Mesendoderm (in vitro differentiated cells): Measurements from ENCODE around the gene ADA. TPM values are rescaled to one million over a fixed set of nuclear protein-coding genes. Genes with fewer than 3 reads are reported as not detected.
"Not testable (repeated sequence)": the region's sequence is repeated elsewhere in the genome, so short reads cannot be mapped to it uniquely, and the experiment has no call there.

Experiments used
- DNase-seq: peaks from one replicate; pipeline ENCODE4 v3.0.0; 2013
- H2AK5ac ChIP-seq: 2 replicates; pipeline ENCODE4 v1.6.1; 2013; ENCODE audit warnings: low read length, inconsistent platforms
- H2BK120ac ChIP-seq: 2 replicates; pipeline ENCODE4 v1.6.1; 2013; ENCODE audit warnings: low read depth, mild to moderate bottlenecking, low read length, moderate library complexity, mixed read lengths
- H2BK15ac ChIP-seq: replicated peaks from 2 replicates; pipeline ENCODE4 v1.6.1; 2013; ENCODE audit warnings: low read depth, mild to moderate bottlenecking, moderate library complexity
- H2BK5ac ChIP-seq: 2 replicates; pipeline ENCODE4 v1.6.1; 2013; ENCODE audit warnings: low read length, inconsistent platforms
- H3K18ac ChIP-seq: 2 replicates; pipeline ENCODE4 v1.6.1; 2013; ENCODE audit warnings: mild to moderate bottlenecking, low read length, mixed read lengths
- H3K23ac ChIP-seq: one replicate; pipeline ENCODE4 v1.6.1; 2013; ENCODE audit warnings: low read length
- H3K27ac ChIP-seq: 2 replicates; pipeline ENCODE4 v1.5.1; 2013; ENCODE audit warnings: low read depth, mild to moderate bottlenecking, inconsistent platforms, low read length, moderate library complexity
- H3K27me3 ChIP-seq: 2 replicates; pipeline ENCODE4 v1.6.1; 2013; ENCODE audit warnings: low read length, control low read depth, mild to moderate bottlenecking, inconsistent platforms; ENCODE audit not compliant: insufficient read depth, poor library complexity
- H3K36me3 ChIP-seq: 2 replicates; pipeline ENCODE4 v1.6.1; 2013; ENCODE audit warnings: low read length, inconsistent platforms; ENCODE audit not compliant: control insufficient read depth, insufficient read depth
- H3K4ac ChIP-seq: one replicate; pipeline ENCODE4 v1.6.1; 2013; ENCODE audit warnings: low read depth, mild to moderate bottlenecking, low read length, moderate library complexity
- H3K4me1 ChIP-seq: 2 replicates; pipeline ENCODE4 v1.6.1; 2013; ENCODE audit warnings: low read depth, low read length, inconsistent platforms; ENCODE audit not compliant: control insufficient read depth
- H3K4me2 ChIP-seq: 2 replicates; pipeline ENCODE4 v1.6.1; 2013; ENCODE audit warnings: low read length
- H3K4me3 ChIP-seq: 2 replicates; pipeline ENCODE4 v1.5.1; 2013; ENCODE audit warnings: mild to moderate bottlenecking, low read length
- H3K56ac ChIP-seq: one replicate; pipeline ENCODE4 v1.6.1; 2013; ENCODE audit warnings: low read length
- H3K79me1 ChIP-seq: 2 replicates; pipeline ENCODE4 v1.6.1; 2013; ENCODE audit warnings: low read length, inconsistent platforms
- H3K79me2 ChIP-seq: 2 replicates; pipeline ENCODE4 v1.6.1; 2013; ENCODE audit warnings: mild to moderate bottlenecking, low read length; ENCODE audit not compliant: control insufficient read depth, insufficient read depth
- H3K9ac ChIP-seq: 2 replicates; pipeline ENCODE4 v1.6.1; 2013; ENCODE audit warnings: low read length, inconsistent platforms
- H4K5ac ChIP-seq: one replicate; pipeline ENCODE4 v1.6.1; 2013; ENCODE audit warnings: low read length
- H4K8ac ChIP-seq: one replicate; pipeline ENCODE4 v1.6.1; 2013; ENCODE audit warnings: low read depth, mild to moderate bottlenecking, control low read depth, low read length, moderate library complexity
- WGBS: extraction: QIAGEN DNeasy Blood & Tissue Kit; methylation state at CpG from one replicate; pipeline ENCODE4 v1.1.7; 2013; ENCODE audit warnings: low lambda C conversion rate, missing lambda C conversion rate; ENCODE audit not compliant: insufficient coverage; ENCODE audit errors: extremely low coverage; 5-methylcytosine and 5-hydroxymethylcytosine counted together
- polyA plus RNA-seq, 2 experiments: library from polyadenylated mRNA; stranded (reverse); fragments of 200-250 nt; gene quantifications; one replicate each; pipeline ENCODE4 v1.2.3, GENCODE V29; 2013

ADA gene
- 11.0 TPM for polyA plus RNA-seq (2013, experiment 1 of 2)
- polyA plus RNA-seq (2013, experiment 2 of 2) = 10.4 TPM

DNA sequence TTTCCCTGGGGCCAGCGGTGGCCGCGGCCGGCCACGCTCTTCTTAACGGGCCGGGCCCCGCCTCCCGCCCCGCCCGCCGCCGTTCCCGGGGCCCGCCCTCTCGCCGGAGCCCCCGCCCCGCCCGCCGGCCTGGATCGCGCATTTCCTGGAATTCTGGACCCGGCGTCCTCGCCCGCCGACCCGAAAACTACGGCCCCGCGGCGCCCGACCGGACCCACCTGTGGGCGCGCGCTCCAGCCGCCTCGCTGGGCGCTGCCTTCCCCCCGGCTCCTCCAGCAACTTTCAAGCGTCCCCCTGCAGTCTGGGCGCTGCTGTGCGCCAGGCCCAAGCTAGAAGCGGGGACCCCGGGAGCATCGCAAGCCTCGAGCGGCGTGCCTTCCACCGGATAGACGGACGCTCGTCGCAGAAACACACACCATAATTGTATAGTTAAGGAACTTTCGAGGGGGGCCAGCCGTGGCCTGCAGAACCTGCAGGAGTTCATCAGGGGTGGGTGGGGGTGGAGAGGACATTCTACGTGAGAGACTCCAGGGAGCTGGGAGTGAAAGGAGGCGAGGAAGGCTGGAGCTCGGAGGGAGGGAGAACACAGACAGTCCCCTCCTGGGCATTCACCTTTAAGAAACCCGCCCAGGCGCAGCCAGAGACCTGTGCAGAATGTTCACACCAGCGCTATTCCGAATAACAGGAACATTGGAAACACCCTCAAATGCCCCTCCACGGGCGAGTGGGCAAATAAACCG is at the start of gene ADA:
Gene ADA, minus strand, starts transcription at position 16 of the 740 bp plus-strand sequence. CDS start 92 bp downstream, outside the sequence.
- Histone ChIP-seq H2AK5ac (peak within 1 kb of the TSS; percentile 11), H3K4me3 (peak within 1 kb of the TSS; percentile 80), H4K5ac (no peak within 1 kb of the TSS), H3K36me3 (peaks cover 2% of the 10 kb centered on the region), H3K23ac (peak within 1 kb of the TSS; percentile 80), H4K8ac (no peak within 1 kb of the TSS), H2BK15ac (no peak within 1 kb of the TSS), H3K79me1 (no peaks in the 10 kb centered on the region), H2BK5ac (no peak within 1 kb of the TSS), H2BK120ac (peak within 1 kb of the TSS; percentile 52), H3K27me3 (no peaks in the 10 kb centered on the region), H3K56ac (peak within 1 kb of the TSS; percentile 92), H3K4me1 (no peaks in the 10 kb centered on the region), H3K79me2 (no peaks in the 10 kb centered on the region), H3K4me2 (peak within 1 kb of the TSS; percentile 100), H3K9ac (peak within 1 kb of the TSS; percentile 84), H3K27ac (peak within 1 kb of the TSS; percentile 72), H3K4ac (peak within 1 kb of the TSS; percentile 56), H3K18ac (peak within 1 kb of the TSS; percentile 91)
- no CpG with 5 or more reads among the region's 68 CpGs for WGBS
- DNase-seq = peak; percentile 71

GRCh38 chr20:44700306-44700705 is 48.8 kb upstream of the ADA start:
- H2BK120ac ChIP-seq = no peak overlapping the region
- no peak overlapping the region for H3K27ac ChIP-seq
- no peak overlapping the region for H3K9ac ChIP-seq
- H3K79me2 ChIP-seq = no peaks in the 10 kb centered on the region
- H3K4me1 ChIP-seq = no peaks in the 10 kb centered on the region
- no peak overlapping the region for H3K4me2 ChIP-seq
- no peak overlapping the region for H3K4me3 ChIP-seq
- no peak overlapping the region for H3K23ac ChIP-seq
- H4K5ac ChIP-seq = no peak overlapping the region
- H2AK5ac ChIP-seq = no peak overlapping the region
- no peak overlapping the region for H2BK5ac ChIP-seq
- H3K79me1 ChIP-seq = no peaks in the 10 kb centered on the region
- H4K8ac ChIP-seq = no peak overlapping the region
- no CpG with 5 or more reads among the region's 11 CpGs for WGBS
- no peak overlapping the region for H3K56ac ChIP-seq
- no peak for DNase-seq
- H2BK15ac ChIP-seq = no peak overlapping the region
- H3K4ac ChIP-seq = no peak overlapping the region
- no peak overlapping the region for H3K18ac ChIP-seq
- no peaks in the 10 kb centered on the region for H3K27me3 ChIP-seq
- H3K36me3 ChIP-seq = no peaks in the 10 kb centered on the region

DNA sequence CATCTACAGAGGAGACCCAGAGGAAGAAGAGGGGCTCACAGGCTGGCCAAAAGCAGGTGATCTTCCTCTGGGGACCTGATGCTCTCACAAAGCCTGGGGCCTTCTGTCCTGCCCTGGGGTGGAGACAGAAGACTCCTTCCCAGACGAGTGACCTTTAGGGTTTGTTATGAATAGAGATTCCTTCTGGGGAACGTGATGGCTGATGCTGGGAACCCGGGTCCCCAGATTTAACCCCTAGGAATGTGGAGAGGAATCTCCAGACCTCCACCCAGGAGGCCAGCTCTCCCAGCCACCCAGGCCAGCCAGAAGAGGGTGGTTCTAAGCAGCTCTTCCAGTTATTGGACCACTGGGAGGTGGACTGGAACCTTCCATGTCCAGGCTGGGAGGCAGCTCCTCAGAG is 46.9 kb upstream of the ADA start:
- no peaks in the 10 kb centered on the region for H3K79me1 ChIP-seq
- H3K18ac ChIP-seq = no peak overlapping the region
- no peak overlapping the region for H4K8ac ChIP-seq
- no peak overlapping the region for H4K5ac ChIP-seq
- no peak overlapping the region for H2BK5ac ChIP-seq
- H3K9ac ChIP-seq = no peak overlapping the region
- H2BK120ac ChIP-seq = no peak overlapping the region
- no peak overlapping the region for H2BK15ac ChIP-seq
- no peaks in the 10 kb centered on the region for H3K27me3 ChIP-seq
- H2AK5ac ChIP-seq = no peak overlapping the region
- no peaks in the 10 kb centered on the region for H3K79me2 ChIP-seq
- no peak for DNase-seq
- no peaks in the 10 kb centered on the region for H3K36me3 ChIP-seq
- no peaks in the 10 kb centered on the region for H3K4me1 ChIP-seq
- no peak overlapping the region for H3K27ac ChIP-seq
- H3K23ac ChIP-seq = no peak overlapping the region
- no peak overlapping the region for H3K4ac ChIP-seq
- no peak overlapping the region for H3K56ac ChIP-seq
- WGBS = no CpG with 5 or more reads among the region's 3 CpGs
- H3K4me3 ChIP-seq = no peak overlapping the region
- no peak overlapping the region for H3K4me2 ChIP-seq

- H3K36me3 ChIP-seq, H3K23ac ChIP-seq, H3K4ac ChIP-seq, H2BK15ac ChIP-seq, H3K18ac ChIP-seq, H3K4me2 ChIP-seq, H4K5ac ChIP-seq, DNase-seq, H2BK5ac ChIP-seq, H3K27ac ChIP-seq, H3K79me2 ChIP-seq, H3K9ac ChIP-seq, H3K27me3 ChIP-seq, H4K8ac ChIP-seq, H2BK120ac ChIP-seq, H3K4me3 ChIP-seq, H3K4me1 ChIP-seq, H2AK5ac ChIP-seq, H3K56ac ChIP-seq, H3K79me1 ChIP-seq: not testable (repeated sequence)
- no CpG with 5 or more reads among the region's 5 CpGs for WGBS
Observed at GRCh38 chr20:44697041-44697440, 45.5 kb upstream of the ADA start.

DNA sequence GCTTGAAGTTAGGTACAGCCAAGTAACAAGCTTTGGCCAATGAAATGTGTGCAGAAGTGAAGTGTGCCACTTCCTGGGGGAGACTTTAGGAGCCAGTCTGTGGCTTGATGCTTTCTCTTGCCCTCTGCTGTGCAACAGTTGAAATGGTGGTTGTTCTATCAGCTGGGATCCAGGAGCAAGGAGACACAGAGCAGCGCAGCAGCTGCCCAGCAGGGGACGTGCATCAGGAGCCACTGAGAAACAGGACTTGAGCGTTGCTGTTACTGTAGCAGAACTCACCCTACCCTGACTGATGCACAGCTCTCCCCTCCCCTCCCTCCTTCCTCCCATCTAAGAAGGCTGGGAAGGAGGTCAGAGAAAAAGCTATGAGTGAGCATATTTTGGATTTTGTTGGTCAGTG is 44.8 kb upstream of the ADA start:
- no peak overlapping the region for H4K5ac ChIP-seq
- H3K36me3 ChIP-seq = no peaks in the 10 kb centered on the region
- no peak overlapping the region for H3K56ac ChIP-seq
- no CpG with 5 or more reads among the region's 3 CpGs for WGBS
- no peak overlapping the region for H2BK5ac ChIP-seq
- H3K79me2 ChIP-seq = no peaks in the 10 kb centered on the region
- H3K27me3 ChIP-seq = no peaks in the 10 kb centered on the region
- no peak overlapping the region for H3K4me2 ChIP-seq
- H3K4me3 ChIP-seq = no peak overlapping the region
- no peak overlapping the region for H3K27ac ChIP-seq
- no peak overlapping the region for H2BK15ac ChIP-seq
- H2BK120ac ChIP-seq = no peak overlapping the region
- no peak overlapping the region for H3K4ac ChIP-seq
- H3K79me1 ChIP-seq = no peaks in the 10 kb centered on the region
- H3K18ac ChIP-seq = no peak overlapping the region
- no peak overlapping the region for H2AK5ac ChIP-seq
- no peaks in the 10 kb centered on the region for H3K4me1 ChIP-seq
- no peak overlapping the region for H3K23ac ChIP-seq
- DNase-seq = peak; percentile 57
- no peak overlapping the region for H3K9ac ChIP-seq
- no peak overlapping the region for H4K8ac ChIP-seq
